Skeletal muscle tissue (tissue), 4 donors: ENCODE data around the gene STK40. TPM values are rescaled to one million over a fixed set of nuclear protein-coding genes. Genes with fewer than 3 reads are reported as not detected.

ENCODE experiments used
- H3K27ac ChIP-seq: one replicate; pipeline ENCODE4 v1.7.0; 2013; ENCODE audit warnings: mild to moderate bottlenecking, low read depth, low read length, inconsistent platforms
- H3K27me3 ChIP-seq, 3 donors: one replicate each; pipeline ENCODE4 v1.7.0; 2013; ENCODE audit warnings: low read length in 3 of 3; ENCODE audit not compliant: control insufficient read depth in 3 of 3, insufficient read depth in 3 of 3
- H3K36me3 ChIP-seq, 3 donors: one replicate each; pipeline ENCODE4 v1.7.0; 2013; ENCODE audit warnings: low read length in 3 of 3; ENCODE audit not compliant: control insufficient read depth in 3 of 3, insufficient read depth in 3 of 3
- H3K4me1 ChIP-seq, 3 donors: one replicate each; pipeline ENCODE4 v1.7.0; 2013; ENCODE audit warnings: low read length in 3 of 3, mild to moderate bottlenecking in 3 of 3; ENCODE audit not compliant: control insufficient read depth in 3 of 3, insufficient read depth in 3 of 3
- H3K4me3 ChIP-seq, 3 donors: one replicate each; pipeline ENCODE4 v1.7.0; 2013; ENCODE audit warnings: low read length in 3 of 3
- H3K9ac ChIP-seq, 3 donors: one replicate each; pipeline ENCODE4 v1.7.0; 2013; ENCODE audit warnings: low read length in 3 of 3, mild to moderate bottlenecking in 3 of 3, moderate library complexity in 2 of 3, low read depth in 1 of 3
- H3K9me3 ChIP-seq, 3 donors: one replicate each; pipeline ENCODE4 v1.7.0; 2013; ENCODE audit warnings: low read length in 3 of 3; ENCODE audit not compliant: control insufficient read depth in 3 of 3
- total RNA-seq: library from RNA; depleted of rRNA; stranded (reverse); fragments of >200 nt; gene quantifications from one replicate; pipeline ENCODE4 v1.2.3, GENCODE V29; 2014
- donor health status: Osteomylitis.

The STK40 gene
- total RNA-seq, 1 donor from 2014 or later: 11.0 TPM

DNA sequence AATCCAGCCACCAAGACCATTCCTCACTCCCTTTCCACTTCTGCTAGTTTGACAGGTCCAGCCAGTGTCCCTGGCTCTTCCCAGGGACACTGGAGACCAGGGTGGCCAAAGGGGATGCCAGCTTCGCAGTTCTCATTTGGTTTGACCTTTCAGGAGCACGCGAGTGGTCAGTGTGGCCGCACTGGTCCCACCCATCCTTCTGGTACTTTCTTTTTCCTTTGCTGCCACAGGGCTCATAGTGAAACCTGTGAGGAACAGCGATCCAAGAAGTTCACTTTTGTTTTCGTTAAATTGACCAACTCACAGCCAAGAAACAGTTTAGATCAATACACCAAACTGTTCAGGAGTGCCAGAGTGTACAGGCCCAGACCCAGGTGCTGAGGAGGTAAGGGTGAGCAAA is 47.9 kb downstream of the STK40 start:
- peaks cover 7 to 22% (median 14%) of the 10 kb centered on the region in 3 donors for H3K36me3 ChIP-seq
- no peak overlapping the region for H3K4me3 ChIP-seq
- no peak overlapping the region for H3K9ac ChIP-seq
- H3K27ac ChIP-seq: no peak overlapping the region
- no peaks in the 10 kb centered on the region for H3K27me3 ChIP-seq
- H3K4me1 ChIP-seq: peaks cover 10 to 18% (median 15%) of the 10 kb centered on the region in 3 donors
- H3K9me3 ChIP-seq: no peaks in the 10 kb centered on the region

DNA sequence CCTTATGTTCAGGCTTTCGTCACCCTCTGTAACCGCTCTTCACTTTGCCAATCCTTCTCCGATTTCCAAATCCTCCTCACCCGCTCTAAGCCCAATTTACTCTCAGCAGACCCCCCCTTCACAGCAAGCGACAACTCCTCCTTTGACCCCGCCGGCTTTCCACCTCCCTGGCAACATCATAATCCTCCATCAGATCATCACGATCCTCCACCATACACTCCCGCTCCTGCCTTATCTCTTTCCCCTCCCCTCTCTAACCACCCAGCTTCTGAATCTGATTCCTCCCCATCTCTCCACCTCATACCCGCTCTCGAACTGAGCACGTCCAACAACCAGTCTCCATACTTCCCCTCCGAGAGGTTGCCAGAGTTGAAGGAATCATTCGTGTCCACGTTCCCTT is 54.8 kb downstream of the STK40 start:
- H3K9me3 ChIP-seq: no peaks in the 10 kb centered on the region
- no peaks in the 10 kb centered on the region for H3K27me3 ChIP-seq
- no peak overlapping the region for H3K9ac ChIP-seq
- no peak overlapping the region for H3K4me3 ChIP-seq
- H3K27ac ChIP-seq: no peak overlapping the region
- peaks cover 0 to 11% (median 6%) of the 10 kb centered on the region in 3 donors for H3K4me1 ChIP-seq
- H3K36me3 ChIP-seq: no peaks in the 10 kb centered on the region

DNA sequence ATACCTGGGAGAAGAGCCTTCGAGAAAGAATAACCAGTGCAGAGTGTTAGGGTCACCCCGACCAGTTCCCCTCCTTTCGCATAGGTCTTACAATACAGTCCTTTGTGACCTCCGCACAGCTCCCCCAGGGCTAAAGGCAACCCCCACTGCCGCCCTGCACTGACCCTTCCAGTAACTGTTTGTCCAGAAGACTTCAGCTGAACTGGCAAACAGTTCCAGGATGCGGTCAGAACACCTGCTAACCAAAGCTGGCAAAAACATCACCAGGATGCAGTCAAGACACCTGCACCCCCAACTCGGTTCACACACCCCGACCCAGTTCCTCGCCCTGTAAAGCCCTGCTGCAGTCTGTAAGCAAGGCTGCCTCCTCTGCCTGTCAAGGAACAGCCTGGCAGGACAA is 55.9 kb downstream of the STK40 start:
- H3K27ac ChIP-seq: no peak overlapping the region

DNA sequence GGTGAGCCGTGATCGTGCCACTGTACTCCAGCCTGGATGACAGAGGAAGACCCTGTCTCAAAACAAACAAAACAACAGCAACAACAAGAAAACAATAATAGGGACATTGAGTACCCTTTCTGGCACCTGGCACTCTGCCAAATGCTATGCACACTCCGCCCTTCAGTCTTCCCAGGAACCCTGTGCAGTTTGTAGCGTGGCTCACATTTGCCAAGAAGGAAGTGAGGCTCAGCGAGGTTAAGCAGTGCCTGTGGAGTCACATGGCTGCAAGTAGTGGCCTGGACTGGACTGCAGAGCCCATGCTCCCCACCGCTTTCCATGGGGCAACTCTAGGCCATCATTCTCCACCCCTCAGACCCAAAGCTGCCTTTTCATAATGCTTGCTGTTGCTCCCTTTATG is 57.0 kb downstream of the STK40 start:
- Histone ChIP-seq H3K4me3 (no peak overlapping the region), H3K9ac (no peak overlapping the region), H3K27ac (no peak overlapping the region), H3K27me3 (peaks cover 0 to 2% (median 0%) of the 10 kb centered on the region in 3 donors), H3K9me3 (no peaks in the 10 kb centered on the region), H3K4me1 (peaks cover 7 to 18% (median 13%) of the 10 kb centered on the region in 3 donors), H3K36me3 (no peaks in the 10 kb centered on the region)

More for the DNA sequence above, 55.9 kb downstream of the STK40 start:
- H3K9ac ChIP-seq: no peak overlapping the region
- peaks cover 0 to 11% (median 6%) of the 10 kb centered on the region in 3 donors for H3K4me1 ChIP-seq
- no peaks in the 10 kb centered on the region for H3K27me3 ChIP-seq
- no peak overlapping the region for H3K4me3 ChIP-seq
- H3K36me3 ChIP-seq: no peaks in the 10 kb centered on the region
- no peaks in the 10 kb centered on the region for H3K9me3 ChIP-seq

DNA sequence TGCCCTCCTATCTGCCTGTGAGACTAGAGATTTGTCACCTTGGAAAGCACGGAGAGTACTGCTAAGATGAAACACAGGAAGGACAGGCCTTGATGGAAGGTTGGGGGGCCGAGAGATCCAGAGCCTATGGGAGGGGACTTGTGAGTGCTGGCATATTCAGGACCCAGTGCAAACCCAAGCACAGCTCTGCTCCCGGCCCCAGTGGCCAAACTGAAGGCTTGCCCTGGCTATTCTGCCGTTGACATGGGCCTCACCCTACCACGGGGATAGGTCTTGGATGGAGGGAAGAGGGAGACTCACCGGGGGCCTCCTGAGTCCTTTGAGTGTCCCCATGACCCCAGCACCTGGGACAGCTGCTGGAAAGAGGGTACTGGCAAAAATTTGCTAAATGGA is 57.6 kb downstream of the STK40 start:
- Histone ChIP-seq H3K4me1 (peaks cover 7 to 18% (median 14%) of the 10 kb centered on the region in 3 donors), H3K27me3 (peaks cover 0 to 3% (median 0%) of the 10 kb centered on the region in 3 donors), H3K27ac (no peak overlapping the region), H3K9me3 (no peaks in the 10 kb centered on the region), H3K9ac (no peak overlapping the region), H3K4me3 (no peak overlapping the region), H3K36me3 (no peaks in the 10 kb centered on the region)

DNA sequence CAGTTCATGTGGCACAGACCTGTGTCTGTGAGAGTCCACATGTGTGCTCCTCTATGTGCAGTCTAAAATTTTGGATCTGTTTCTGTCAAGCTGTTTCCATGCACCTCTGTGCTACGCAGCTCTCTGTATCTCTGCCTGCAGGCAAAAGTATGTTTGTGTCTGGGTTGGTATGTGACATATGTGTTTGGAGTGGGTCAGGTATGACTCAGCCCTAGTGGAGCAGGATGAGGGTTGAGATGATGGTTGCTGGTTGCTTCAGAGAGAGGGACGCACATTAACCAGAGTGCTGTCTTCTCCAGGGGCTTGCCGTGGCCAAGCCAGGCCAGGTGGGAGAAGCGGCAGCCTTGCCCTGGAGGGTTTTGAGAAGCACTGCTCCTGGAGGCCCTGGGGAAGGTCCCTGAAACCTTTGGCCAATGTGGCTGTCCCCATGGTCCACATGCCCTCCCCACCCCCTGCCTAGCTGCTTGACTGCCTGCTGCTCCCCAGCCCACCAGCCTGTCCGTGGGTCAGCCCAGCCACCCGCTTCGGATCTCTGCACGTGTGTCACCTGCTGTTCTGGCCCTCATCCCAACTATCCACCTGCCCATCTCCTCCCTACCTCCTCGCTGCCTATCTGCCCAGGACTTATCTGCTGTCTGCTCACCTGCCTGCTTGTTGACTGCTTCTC is 58.2 kb downstream of the STK40 start:
- peaks cover 0 to 6% (median 0%) of the 10 kb centered on the region in 3 donors for H3K27me3 ChIP-seq
- H3K36me3 ChIP-seq: no peaks in the 10 kb centered on the region
- H3K9ac ChIP-seq: no peak overlapping the region
- H3K4me1 ChIP-seq: peaks cover 7 to 18% (median 18%) of the 10 kb centered on the region in 3 donors
- no peak overlapping the region for H3K4me3 ChIP-seq
- no peaks in the 10 kb centered on the region for H3K9me3 ChIP-seq
- H3K27ac ChIP-seq: no peak overlapping the region

GRCh38 chr1:36326499-36326898 is 59.2 kb downstream of the STK40 start:
- Histone ChIP-seq H3K36me3 (no peaks in the 10 kb centered on the region), H3K9me3 (no peaks in the 10 kb centered on the region), H3K9ac (no peak overlapping the region), H3K4me1 (peaks cover 9 to 24% (median 21%) of the 10 kb centered on the region in 3 donors), H3K4me3 (no peak overlapping the region), H3K27me3 (peaks cover 0 to 12% (median 3%) of the 10 kb centered on the region in 3 donors), H3K27ac (no peak overlapping the region)

DNA sequence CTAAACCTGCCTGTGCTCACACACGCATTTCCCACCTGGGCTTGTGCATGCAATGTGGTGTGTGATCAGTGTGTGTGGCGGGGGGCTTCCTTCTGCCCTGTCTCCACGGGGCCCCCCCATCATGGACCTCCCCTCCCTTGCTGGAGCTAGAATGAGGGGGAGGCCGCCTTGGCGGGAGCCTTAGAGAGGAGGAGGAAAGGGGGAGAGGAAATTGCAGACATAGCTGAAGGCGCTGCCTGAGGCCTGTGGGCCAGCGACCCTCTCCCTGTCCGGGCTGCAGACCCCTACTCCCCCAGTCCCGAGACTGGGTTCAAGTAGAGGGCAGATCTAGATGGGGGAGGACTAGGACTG is 61.4 kb downstream of the STK40 start:
- Histone ChIP-seq H3K27ac (peak overlapping the region; percentile 62), H3K27me3 (peaks cover 0 to 19% (median 6%) of the 10 kb centered on the region in 3 donors), H3K4me3 (no peak overlapping the region), H3K9me3 (no peaks in the 10 kb centered on the region), H3K4me1 (peaks cover 11 to 30% (median 26%) of the 10 kb centered on the region in 3 donors), H3K9ac (peak overlapping the region in 1 of 3 donors; percentile 32), H3K36me3 (no peaks in the 10 kb centered on the region)

GRCh38 chr1:36323636-36324352 is 61.9 kb downstream of the STK40 start, which contains the start of gene EVA1B:
Gene EVA1B (minus strand): TSS chr1:36323645. CDS start chr1:36323037, 608 bp downstream.
- Histone ChIP-seq H3K27ac (peak within 1 kb of the TSS; percentile 71), H3K9me3 (no peaks in the 10 kb centered on the region), H3K27me3 (peaks cover 0 to 19% (median 6%) of the 10 kb centered on the region in 3 donors), H3K4me3 (peak within 1 kb of the TSS; percentile 63 to 72 (median 63)), H3K36me3 (no peaks in the 10 kb centered on the region), H3K4me1 (peaks cover 11 to 28% (median 21%) of the 10 kb centered on the region in 3 donors), H3K9ac (peak within 1 kb of the TSS; percentile 51 to 80 (median 56))
